SK-N-MC (cell line): ENCODE results near the gene NTN3.

Experiments
- DNase-seq: peaks from one replicate; pipeline ENCODE4 v3.0.0-alpha.2; 2011; ENCODE audit warnings: low read depth, low spot score
- H3K27ac ChIP-seq: fragments of 200-600 bp; sonication (generic); 2 replicates; pipeline ENCODE4 v1.5.1; 2016; ENCODE audit warnings: mixed run types
- H3K36me3 ChIP-seq: fragments of 200-600 bp; sonication (generic); 2 replicates; pipeline ENCODE4 v1.6.1; 2017; ENCODE audit warnings: antibody characterized with exemption, low read length, mixed read lengths; ENCODE audit not compliant: insufficient read depth
- H3K4me3 ChIP-seq: fragments of 200-600 bp; sonication (generic); 2 replicates; pipeline ENCODE4 v1.5.1; 2016
- H3K9ac ChIP-seq: fragments of 200-600 bp; sonication (generic); 2 replicates; pipeline ENCODE4 v1.8.0; 2017; ENCODE audit warnings: mixed run types, mixed read lengths; ENCODE audit not compliant: insufficient read length
- H3K9me3 ChIP-seq: fragments of 200-600 bp; sonication (generic); 2 replicates; pipeline ENCODE4 v1.6.1; 2017; ENCODE audit warnings: low read depth, mild to moderate bottlenecking, antibody characterized with exemption, low read length, moderate library complexity, mixed read lengths
- EZH2 ChIP-seq: fragments of 200-600 bp; sonication (generic); IDR thresholded peaks from one replicate; pipeline ENCODE4 v1.6.1; 2017; ENCODE audit warnings: antibody characterized with exemption
- FOXP2 ChIP-seq: optimal IDR thresholded peaks from 2 replicates; pipeline ENCODE3; 2011; ENCODE audit warnings: mild to moderate bottlenecking, moderate library complexity; ENCODE audit not compliant: insufficient read depth; ENCODE audit errors: extremely low read length, control extremely low read depth
- POLR2AphosphoS5 ChIP-seq: IDR thresholded peaks from 2 replicates; pipeline ENCODE4 v1.6.1; 2012; ENCODE audit warnings: mild to moderate bottlenecking, low read depth, low read length, borderline replicate concordance

Gene NTN3

DNA sequence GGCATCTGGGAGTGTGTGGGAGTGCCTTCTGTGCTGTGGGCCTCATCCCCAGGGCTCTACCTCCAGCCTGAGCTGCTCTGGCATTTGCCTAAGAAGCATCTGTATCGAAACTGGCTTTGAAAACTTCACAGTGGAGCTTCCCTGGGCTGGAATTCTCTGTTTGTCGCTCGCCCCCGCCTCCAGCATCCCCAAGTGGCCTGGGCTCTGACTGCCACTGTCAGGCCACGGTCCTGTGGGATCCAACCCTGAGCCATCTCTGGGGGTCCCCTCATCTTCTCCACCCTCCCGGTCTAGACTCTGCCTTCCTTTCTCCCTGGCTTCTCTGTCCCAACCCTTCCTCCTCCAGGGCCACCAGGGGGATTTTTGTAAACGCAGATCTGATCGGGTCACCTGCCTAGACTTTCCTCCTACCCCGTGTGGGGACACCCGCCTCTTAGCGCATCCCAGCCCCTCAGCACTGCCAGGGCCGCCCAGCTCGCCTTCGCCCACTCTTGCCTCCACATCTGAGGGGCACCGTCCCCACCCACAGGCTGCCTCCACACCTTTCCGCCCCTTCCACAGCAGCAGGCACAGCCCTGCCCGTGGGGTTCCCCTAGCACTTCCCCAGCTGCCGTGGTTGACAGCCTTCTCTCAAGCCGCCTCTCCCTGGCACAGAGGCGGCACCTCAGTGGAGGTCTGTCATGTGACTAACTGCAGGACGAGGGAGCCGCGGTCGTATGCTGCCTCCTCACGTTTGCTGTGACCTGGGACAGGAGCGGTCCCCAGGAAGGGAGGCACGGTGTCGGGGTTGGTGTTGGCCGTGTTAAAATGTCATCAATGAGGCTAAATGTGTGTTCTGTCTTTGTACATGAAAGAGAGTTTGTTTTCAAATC lies 15.8 kb downstream of the NTN3 start:
- DNase-seq, result no peak
- TF ChIP-seq EZH2, result no peak
- TF ChIP-seq POLR2AphosphoS5, result no peak
- TF ChIP-seq FOXP2, result no peak
- no peak overlapping the region for H3K9ac ChIP-seq
- no peak overlapping the region for H3K4me3 ChIP-seq
- no peaks in the 10 kb centered on the region for H3K9me3 ChIP-seq
- H3K36me3 ChIP-seq, result no peaks in the 10 kb centered on the region
- peak overlapping the region; percentile 48; the same call in 1 of the 2 replicates for H3K27ac ChIP-seq

DNA sequence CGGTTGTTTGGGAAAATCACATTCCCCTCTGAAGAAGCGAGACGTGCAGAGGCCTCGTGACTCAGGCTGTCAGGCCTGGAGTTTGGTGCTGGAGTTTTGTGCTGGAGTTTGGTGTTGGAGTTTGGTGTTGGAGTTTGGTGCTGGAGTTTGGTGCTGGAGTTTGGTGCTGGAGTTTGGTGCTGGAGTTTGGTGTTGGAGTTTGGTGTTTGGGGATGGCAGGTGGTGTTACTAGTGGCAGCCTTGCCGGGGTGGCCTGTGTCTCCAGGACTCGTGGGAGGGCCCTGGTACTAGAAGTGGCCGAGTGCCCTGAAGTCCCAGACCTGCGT lies 16.4 kb downstream of the NTN3 start:
- Histone ChIP-seq H3K9me3 (no peaks in the 10 kb centered on the region), H3K27ac (peak overlapping the region; percentile 48; the same call in 1 of the 2 replicates), H3K4me3 (no peak overlapping the region), H3K36me3 (no peaks in the 10 kb centered on the region), H3K9ac (no peak overlapping the region)
- no peak for TF ChIP-seq POLR2AphosphoS5
- no peak for TF ChIP-seq EZH2
- no peak for TF ChIP-seq FOXP2
- no peak for DNase-seq

GRCh38 chr16:2487903-2488531 lies 16.9 kb downstream of the NTN3 start:
- Histone ChIP-seq H3K4me3 (no peak overlapping the region), H3K9me3 (no peaks in the 10 kb centered on the region), H3K9ac (peak overlapping the region; percentile 20), H3K27ac (peak overlapping the region; percentile 25; the same call in 1 of the 2 replicates), H3K36me3 (no peaks in the 10 kb centered on the region)
- DNase-seq, result no peak
- TF ChIP-seq EZH2, result no peak
- no peak for TF ChIP-seq FOXP2
- TF ChIP-seq POLR2AphosphoS5, result no peak

GRCh38 chr16:2489581-2489980 lies 18.5 kb downstream of the NTN3 start:
- no peaks in the 10 kb centered on the region for H3K36me3 ChIP-seq
- no peak overlapping the region for H3K4me3 ChIP-seq
- no peak overlapping the region for H3K27ac ChIP-seq
- H3K9me3 ChIP-seq, result no peaks in the 10 kb centered on the region
- TF ChIP-seq POLR2AphosphoS5 (no peak), EZH2 (no peak), FOXP2 (no peak)
- H3K9ac ChIP-seq, result no peak overlapping the region
- DNase-seq, result no peak

- DNase-seq, result no peak
Measured at GRCh38 chr16:2490190-2491105, 19.4 kb downstream of the NTN3 start.

GRCh38 chr16:2492292-2492691 lies 21.2 kb downstream of the NTN3 start:
- DNase-seq, result no peak
- Histone ChIP-seq H3K27ac (no peak overlapping the region), H3K4me3 (no peak overlapping the region), H3K9me3 (no peaks in the 10 kb centered on the region), H3K36me3 (peaks cover 5% of the 10 kb centered on the region; the same call in 1 of the 2 replicates), H3K9ac (no peak overlapping the region)
- TF ChIP-seq POLR2AphosphoS5 (no peak), EZH2 (no peak), FOXP2 (no peak)

More at GRCh38 chr16:2490190-2491105, 19.4 kb downstream of the NTN3 start:
- no peak overlapping the region for H3K27ac ChIP-seq
- H3K9me3 ChIP-seq, result no peaks in the 10 kb centered on the region
- H3K36me3 ChIP-seq, result no peaks in the 10 kb centered on the region
- TF ChIP-seq FOXP2, result no peak
- TF ChIP-seq EZH2, result no peak
- no peak for TF ChIP-seq POLR2AphosphoS5
- no peak overlapping the region for H3K4me3 ChIP-seq
- no peak overlapping the region for H3K9ac ChIP-seq

GRCh38 chr16:2493605-2494004 lies 22.5 kb downstream of the NTN3 start:
- Histone ChIP-seq H3K9me3 (no peaks in the 10 kb centered on the region), H3K4me3 (no peak overlapping the region), H3K9ac (no peak overlapping the region), H3K36me3 (peaks cover 5% of the 10 kb centered on the region; the same call in 1 of the 2 replicates), H3K27ac (no peak overlapping the region)
- DNase-seq, result no peak
- no peak for TF ChIP-seq POLR2AphosphoS5

DNA sequence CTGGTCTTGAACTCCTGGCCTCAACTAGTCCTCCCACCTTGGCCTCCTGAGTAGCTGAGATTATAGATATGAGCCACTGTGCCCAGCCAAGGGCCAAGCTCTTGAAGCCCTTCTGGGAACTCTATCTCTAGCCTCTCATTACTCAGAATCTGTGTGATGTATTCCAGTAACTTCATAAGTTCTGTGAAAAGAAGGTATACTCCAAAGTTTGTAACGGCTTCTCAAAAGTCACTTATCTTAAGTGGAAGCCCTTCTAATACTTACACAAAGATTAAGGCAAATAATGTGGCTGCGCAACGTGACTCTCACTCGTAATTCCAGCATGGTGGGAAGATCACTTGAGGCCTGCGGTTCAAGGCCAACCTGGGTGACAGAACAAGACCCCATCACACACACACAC lies 23.5 kb downstream of the NTN3 start:
- TF ChIP-seq POLR2AphosphoS5 (no peak), EZH2 (no peak), FOXP2 (no peak)
- Histone ChIP-seq H3K36me3 (peaks cover 5% of the 10 kb centered on the region; the same call in 1 of the 2 replicates), H3K9me3 (no peaks in the 10 kb centered on the region), H3K27ac (no peak overlapping the region), H3K4me3 (no peak overlapping the region), H3K9ac (no peak overlapping the region)
- no peak for DNase-seq
